CD4-positive, alpha-beta memory T cell (primary cell): ENCODE data around the gene SLC15A5. TPM values are rescaled to one million over a fixed set of nuclear protein-coding genes. Genes with fewer than 3 reads are reported as not detected.

Source experiments
- CTCF ChIA-PET: fragments of 350-600 bp; sonication (Branson Sonifier 250); formaldehyde crosslinking; loops from one replicate; lab custom pipeline; 2021; ENCODE audit warnings: inconsistent platforms; ENCODE audit not compliant: partially characterized antibody; lab: Charles Lee
- POLR2A ChIA-PET: fragments of 350-600 bp; sonication (Branson Sonifier 250); formaldehyde crosslinking; loops from one replicate; lab custom pipeline; 2021; ENCODE audit not compliant: partially characterized antibody; lab: Charles Lee
- DNase-seq, 5 donors: peaks; one replicate each; pipeline versions ENCODE4 v3.0.0 to v3.0.0-alpha.2; 2020 to 2022; ENCODE audit warnings: mixed read lengths in 1 of 5
- H3K27ac ChIP-seq: one replicate; pipeline ENCODE4 v1.7.0; 2013; ENCODE audit warnings: low read depth, low read length
- H3K27me3 ChIP-seq: 2 replicates; pipeline ENCODE4 v1.7.0; 2013; ENCODE audit warnings: mild to moderate bottlenecking, low read length, moderate library complexity; ENCODE audit not compliant: insufficient read depth
- H3K36me3 ChIP-seq: 2 replicates; pipeline ENCODE4 v1.7.0; 2013; ENCODE audit warnings: mild to moderate bottlenecking, low read length, moderate library complexity; ENCODE audit not compliant: insufficient read depth
- H3K4me1 ChIP-seq: 2 replicates; pipeline ENCODE4 v1.7.0; 2013; ENCODE audit warnings: mild to moderate bottlenecking, low read length, moderate library complexity; ENCODE audit not compliant: insufficient read depth
- H3K4me3 ChIP-seq, 2 donors: one replicate each; pipeline ENCODE4 v1.7.0; 2013; ENCODE audit warnings: low read length in 2 of 2, mild to moderate bottlenecking in 1 of 2
- H3K9me3 ChIP-seq, 2 donors: one replicate each; pipeline ENCODE4 v1.7.0; 2013; ENCODE audit warnings: low read length in 2 of 2, control low read depth in 1 of 2; ENCODE audit not compliant: control insufficient read depth in 1 of 2
- H3K27ac Mint-ChIP-seq, 7 donors: one replicate each; pipeline ENCODE4 v1.8.0; 2020 to 2021; ENCODE audit warnings: mixed read lengths in 7 of 7, mild to moderate bottlenecking in 6 of 7, inconsistent platforms in 3 of 7, moderate library complexity in 3 of 7
- H3K27me3 Mint-ChIP-seq, 2 donors: one replicate each; pipeline ENCODE4 v1.8.0; 2020 to 2021; ENCODE audit warnings: mixed read lengths in 2 of 2
- H3K36me3 Mint-ChIP-seq, 2 donors: one replicate each; pipeline ENCODE4 v1.8.0; 2020 to 2021; ENCODE audit warnings: mixed read lengths in 2 of 2, inconsistent platforms in 1 of 2, mild to moderate bottlenecking in 1 of 2
- H3K4me1 Mint-ChIP-seq, 4 donors: one replicate each; pipeline ENCODE4 v1.8.0; 2020 to 2021; ENCODE audit warnings: mixed read lengths in 4 of 4, mild to moderate bottlenecking in 1 of 4
- H3K4me3 Mint-ChIP-seq, 8 donors: one replicate each; pipeline ENCODE4 v1.8.0; 2020 to 2021; ENCODE audit warnings: mixed read lengths in 8 of 8, mild to moderate bottlenecking in 7 of 8, moderate library complexity in 6 of 8, inconsistent platforms in 3 of 8
- H3K9me3 Mint-ChIP-seq, 8 donors: one replicate each; pipeline ENCODE4 v1.8.0; 2020 to 2021; ENCODE audit warnings: mixed read lengths in 8 of 8, mild to moderate bottlenecking in 5 of 8, inconsistent platforms in 3 of 8, moderate library complexity in 1 of 8
- intact Hi-C: fragments of 100-400 bp; cut with micrococcal nuclease; formaldehyde crosslinking; loops from one replicate; pipeline ENCODE4 v1.15.1; 2023
- polyA plus RNA-seq, 2 donors: library from polyadenylated mRNA; unstranded; fragments of 300-500 nt; fragmentation: Illumina TruSeq; gene quantifications; one replicate each; pipeline ENCODE4 v1.2.3, GENCODE V29; 2021
- total RNA-seq, 2 experiments: library from RNA; stranded (reverse); gene quantifications; one replicate each; pipeline ENCODE4 v1.2.3, GENCODE V29; 2021

The SLC15A5 gene
- total and polyA plus RNA-seq, 4 experiments from 2014 or later = not detected

DNA sequence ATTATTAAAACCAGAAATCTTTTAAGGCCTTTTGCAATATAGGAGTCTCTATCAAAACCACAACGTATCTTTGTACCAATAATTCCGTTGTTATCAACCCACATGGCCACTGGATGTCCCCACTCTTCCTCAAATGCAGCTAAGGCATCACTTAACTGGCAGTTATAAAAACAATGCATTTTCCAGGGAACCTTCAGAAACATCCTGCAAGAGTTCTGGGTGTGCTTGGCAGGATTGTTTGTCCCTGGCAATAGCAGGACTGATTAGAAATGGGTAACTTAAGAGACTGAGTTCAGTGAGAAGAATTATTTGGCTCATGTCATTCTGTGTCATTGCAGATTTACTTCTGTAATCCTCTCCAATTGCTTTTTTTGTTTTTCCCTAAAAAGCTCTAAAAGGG is 112.0 kb downstream of the SLC15A5 start:
- no peaks in the 10 kb centered on the region for H3K4me1 Mint-ChIP-seq
- H3K9me3 Mint-ChIP-seq = peaks cover 0 to 3% (median 0%) of the 10 kb centered on the region in 8 donors
- no peaks in the 10 kb centered on the region for H3K9me3 ChIP-seq
- intact Hi-C loops = no loop called here
- peaks cover 0 to 1% of the 10 kb centered on the region in 2 donors for H3K27me3 Mint-ChIP-seq
- no peak overlapping the region for H3K4me3 ChIP-seq
- ChIA-PET CTCF (no interaction called here), POLR2A (no interaction called here)
- H3K4me3 Mint-ChIP-seq = no peak overlapping the region
- no peaks in the 10 kb centered on the region for H3K36me3 Mint-ChIP-seq
- no peaks in the 10 kb centered on the region for H3K27me3 ChIP-seq
- no peak for DNase-seq
- no peaks in the 10 kb centered on the region for H3K4me1 ChIP-seq
- H3K36me3 ChIP-seq = no peaks in the 10 kb centered on the region
- H3K27ac Mint-ChIP-seq = no peak overlapping the region
- H3K27ac ChIP-seq = no peak overlapping the region

DNA sequence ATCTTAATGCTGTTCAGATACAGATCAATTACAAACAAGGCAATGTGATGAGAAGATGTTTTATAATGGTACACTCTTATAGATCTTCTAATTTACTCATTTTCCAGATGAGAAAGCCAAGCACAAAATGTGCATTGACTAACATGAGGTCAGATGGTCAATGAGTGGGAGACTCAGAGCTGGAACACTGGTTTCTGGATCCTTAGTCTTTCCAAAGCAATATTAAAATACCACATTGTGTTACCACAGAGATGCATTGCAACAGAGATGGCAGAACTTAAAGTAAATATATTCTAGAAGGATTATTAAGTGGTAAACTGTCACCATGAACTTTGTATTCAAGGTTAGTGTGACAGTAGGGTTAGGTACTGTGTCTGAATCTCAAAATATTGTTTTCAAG is 113.6 kb downstream of the SLC15A5 start:
- ChIA-PET CTCF (no interaction called here), POLR2A (no interaction called here)
- Mint-ChIP-seq H3K36me3 (no peaks in the 10 kb centered on the region), H3K4me1 (no peaks in the 10 kb centered on the region), H3K27ac (no peak overlapping the region), H3K9me3 (peaks cover 0 to 3% (median 0%) of the 10 kb centered on the region in 8 donors), H3K4me3 (no peak overlapping the region), H3K27me3 (peaks cover 0 to 1% of the 10 kb centered on the region in 2 donors)
- Histone ChIP-seq H3K4me3 (no peak overlapping the region), H3K9me3 (no peaks in the 10 kb centered on the region), H3K27ac (no peak overlapping the region), H3K4me1 (no peaks in the 10 kb centered on the region), H3K36me3 (no peaks in the 10 kb centered on the region), H3K27me3 (no peaks in the 10 kb centered on the region)
- intact Hi-C loops = no loop called here
- DNase-seq = no peak

DNA sequence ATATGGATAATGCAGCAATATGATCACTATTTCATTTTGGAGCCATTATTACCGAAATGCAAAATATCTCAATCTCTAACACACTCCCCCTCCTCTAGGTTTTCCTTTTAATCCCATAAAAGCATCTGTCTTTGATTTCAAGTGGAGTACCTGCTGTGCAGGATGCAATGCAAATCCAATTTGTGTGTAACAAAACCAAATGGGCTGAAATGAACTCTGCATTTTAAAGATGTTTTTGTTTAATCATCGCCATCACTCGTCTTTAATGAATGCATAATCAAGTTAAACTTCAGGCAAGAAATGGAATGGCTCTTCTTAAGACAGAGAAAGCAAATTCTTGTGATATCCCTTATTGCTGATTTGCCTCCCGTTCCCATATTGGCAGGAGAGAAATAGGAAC is 114.3 kb downstream of the SLC15A5 start:
- DNase-seq = no peak
- intact Hi-C loops = no loop called here
- POLR2A ChIA-PET = no interaction called here
- Mint-ChIP-seq H3K4me3 (no peak overlapping the region), H3K4me1 (no peaks in the 10 kb centered on the region), H3K9me3 (peaks cover 0 to 3% (median 0%) of the 10 kb centered on the region in 8 donors), H3K36me3 (no peaks in the 10 kb centered on the region), H3K27me3 (peaks cover 0 to 1% of the 10 kb centered on the region in 2 donors), H3K27ac (no peak overlapping the region)
- Histone ChIP-seq H3K27me3 (no peaks in the 10 kb centered on the region), H3K27ac (no peak overlapping the region), H3K9me3 (no peaks in the 10 kb centered on the region), H3K4me1 (no peaks in the 10 kb centered on the region), H3K36me3 (no peaks in the 10 kb centered on the region), H3K4me3 (no peak overlapping the region)
- CTCF ChIA-PET = no interaction called here

DNA sequence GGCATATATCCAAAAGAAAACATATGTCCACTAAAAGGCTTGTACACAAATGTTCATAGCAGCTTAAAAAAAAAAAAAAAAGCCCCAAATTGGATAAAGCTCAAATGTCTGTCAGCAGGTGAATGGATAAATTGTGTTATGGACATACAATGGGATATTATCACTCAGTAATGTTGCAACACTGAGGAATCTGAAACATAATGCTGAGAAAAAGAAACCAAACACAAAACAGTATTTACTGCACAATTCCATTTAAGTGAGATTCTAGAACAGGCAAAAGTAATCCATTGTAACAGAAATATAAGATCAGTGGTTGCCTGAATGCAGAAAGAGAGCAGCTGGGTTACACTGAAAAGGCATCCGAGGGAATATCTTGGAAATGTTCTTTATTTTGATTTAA is 117.9 kb downstream of the SLC15A5 start:
- H3K9me3 Mint-ChIP-seq = peaks cover 0 to 3% (median 0%) of the 10 kb centered on the region in 8 donors
- H3K4me1 Mint-ChIP-seq = no peaks in the 10 kb centered on the region
- H3K36me3 Mint-ChIP-seq = no peaks in the 10 kb centered on the region
- Histone ChIP-seq H3K27me3 (no peaks in the 10 kb centered on the region), H3K27ac (no peak overlapping the region), H3K9me3 (no peaks in the 10 kb centered on the region), H3K4me1 (no peaks in the 10 kb centered on the region), H3K36me3 (no peaks in the 10 kb centered on the region), H3K4me3 (no peak overlapping the region)
- CTCF ChIA-PET = no interaction called here
- POLR2A ChIA-PET = no interaction called here
- intact Hi-C loops = no loop called here
- no peak for DNase-seq
- H3K4me3 Mint-ChIP-seq = no peak overlapping the region
- H3K27ac Mint-ChIP-seq = no peak overlapping the region
- peaks cover 0 to 1% of the 10 kb centered on the region in 2 donors for H3K27me3 Mint-ChIP-seq

DNA sequence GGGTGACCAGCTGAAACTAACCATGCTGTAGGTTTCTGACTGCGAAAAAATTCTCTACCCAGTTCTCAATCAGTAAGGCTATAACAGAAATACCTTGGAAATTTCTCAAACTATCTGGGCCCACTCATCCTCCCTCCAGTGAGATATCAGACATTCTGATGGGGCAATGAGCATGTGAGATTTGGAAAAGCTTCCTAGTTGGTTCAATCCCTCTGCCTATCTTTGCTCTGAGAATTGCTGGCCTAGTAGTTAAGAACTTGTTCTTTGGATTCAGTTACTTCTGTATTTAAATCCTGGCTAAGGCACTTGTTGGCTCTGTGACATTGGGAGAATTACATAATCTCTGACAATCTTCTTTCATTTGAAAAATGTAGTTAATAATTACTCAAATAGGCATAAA is 119.4 kb downstream of the SLC15A5 start:
- H3K4me3 Mint-ChIP-seq = no peak overlapping the region
- no peaks in the 10 kb centered on the region for H3K4me1 ChIP-seq
- no peaks in the 10 kb centered on the region for H3K4me1 Mint-ChIP-seq
- CTCF ChIA-PET = no interaction called here
- DNase-seq = no peak
- H3K27ac ChIP-seq = no peak overlapping the region
- H3K9me3 ChIP-seq = no peaks in the 10 kb centered on the region
- peaks cover 0 to 1% (median 0%) of the 10 kb centered on the region in 8 donors for H3K9me3 Mint-ChIP-seq
- H3K4me3 ChIP-seq = no peak overlapping the region
- peaks cover 0 to under 1% of the 10 kb centered on the region in 2 donors for H3K27me3 Mint-ChIP-seq
- no peaks in the 10 kb centered on the region for H3K27me3 ChIP-seq
- no peak overlapping the region for H3K27ac Mint-ChIP-seq
- H3K36me3 Mint-ChIP-seq = no peaks in the 10 kb centered on the region
- intact Hi-C loops = no loop called here
- H3K36me3 ChIP-seq = no peaks in the 10 kb centered on the region
- POLR2A ChIA-PET = no interaction called here

DNA sequence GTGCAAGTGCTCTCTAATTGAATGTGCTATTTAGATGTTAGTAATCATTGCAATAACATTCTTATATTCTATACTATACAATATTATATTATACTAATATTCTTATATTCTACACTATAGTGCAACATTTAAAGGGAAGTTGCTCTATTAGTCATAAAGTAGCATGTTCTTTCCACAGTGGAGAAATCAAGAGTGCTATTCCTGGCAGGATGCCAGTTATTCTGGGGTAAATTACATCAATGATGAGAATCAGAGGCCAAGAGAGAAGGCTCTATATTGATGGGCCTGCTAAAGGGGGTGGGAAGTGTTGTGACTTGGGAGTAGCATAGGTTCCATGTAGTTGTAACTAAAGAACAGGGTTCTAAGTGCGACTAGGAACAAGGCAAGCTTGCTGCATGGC is 121.5 kb downstream of the SLC15A5 start:
- H3K4me3 ChIP-seq = no peak overlapping the region
- H3K27me3 ChIP-seq = no peaks in the 10 kb centered on the region
- Mint-ChIP-seq H3K36me3 (no peaks in the 10 kb centered on the region), H3K4me1 (no peaks in the 10 kb centered on the region), H3K27me3 (no peaks in the 10 kb centered on the region), H3K27ac (no peak overlapping the region), H3K9me3 (no peaks in the 10 kb centered on the region), H3K4me3 (no peak overlapping the region)
- H3K36me3 ChIP-seq = no peaks in the 10 kb centered on the region
- intact Hi-C loops = no loop called here
- H3K27ac ChIP-seq = no peak overlapping the region
- no peaks in the 10 kb centered on the region for H3K9me3 ChIP-seq
- POLR2A ChIA-PET = no interaction called here
- CTCF ChIA-PET = no interaction called here
- no peak for DNase-seq
- H3K4me1 ChIP-seq = no peaks in the 10 kb centered on the region

DNA sequence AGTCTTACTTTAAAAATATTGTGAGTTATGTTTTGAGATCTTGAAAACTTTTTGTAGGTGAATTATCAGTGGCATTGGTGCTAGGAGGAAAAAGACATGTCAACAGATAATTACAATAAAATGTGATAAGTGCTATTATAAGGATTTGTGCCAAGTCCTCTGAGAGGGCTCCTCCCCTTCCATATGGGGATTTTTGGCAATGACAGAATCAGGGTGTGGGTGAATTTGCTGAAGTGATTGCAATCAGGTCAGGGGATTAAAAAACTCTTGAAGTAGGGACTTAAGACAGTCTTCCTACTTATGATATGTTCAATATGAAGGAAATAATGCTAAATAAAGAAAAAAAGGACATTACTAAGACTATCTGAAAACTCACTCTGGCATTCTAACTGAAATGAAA is 122.5 kb downstream of the SLC15A5 start:
- intact Hi-C loops = no loop called here
- H3K27ac Mint-ChIP-seq = no peak overlapping the region
- ChIA-PET POLR2A (no interaction called here), CTCF (no interaction called here)
- H3K4me1 Mint-ChIP-seq = no peaks in the 10 kb centered on the region
- H3K36me3 Mint-ChIP-seq = no peaks in the 10 kb centered on the region
- no peaks in the 10 kb centered on the region for H3K9me3 ChIP-seq
- no peaks in the 10 kb centered on the region for H3K4me1 ChIP-seq
- no peak overlapping the region for H3K27ac ChIP-seq
- no peak overlapping the region for H3K4me3 Mint-ChIP-seq
- no peaks in the 10 kb centered on the region for H3K36me3 ChIP-seq
- H3K27me3 ChIP-seq = no peaks in the 10 kb centered on the region
- no peak overlapping the region for H3K4me3 ChIP-seq
- no peak for DNase-seq
- no peaks in the 10 kb centered on the region for H3K9me3 Mint-ChIP-seq
- no peaks in the 10 kb centered on the region for H3K27me3 Mint-ChIP-seq
